Midbrain (tissue), 1 donor: Measurements from ENCODE around the gene AFF1.
"Not testable (repeated sequence)": the region's sequence is repeated elsewhere in the genome, so short reads cannot be mapped to it uniquely, and the experiment has no call there.

Experiments used
- DNase-seq: peaks from one replicate; lab custom pipeline; 2025; lab: John Stamatoyannopoulos, UW

The AFF1 gene

GRCh38 chr4:87081826-87082225 is 147.0 kb downstream of the AFF1 start:
- DNase-seq: no peak

- not testable (repeated sequence) for DNase-seq
Observed at GRCh38 chr4:87085732-87086131, 150.9 kb downstream of the AFF1 start.

- DNase-seq: no peak
Observed at GRCh38 chr4:87086143-87086805, 151.5 kb downstream of the AFF1 start.

DNA sequence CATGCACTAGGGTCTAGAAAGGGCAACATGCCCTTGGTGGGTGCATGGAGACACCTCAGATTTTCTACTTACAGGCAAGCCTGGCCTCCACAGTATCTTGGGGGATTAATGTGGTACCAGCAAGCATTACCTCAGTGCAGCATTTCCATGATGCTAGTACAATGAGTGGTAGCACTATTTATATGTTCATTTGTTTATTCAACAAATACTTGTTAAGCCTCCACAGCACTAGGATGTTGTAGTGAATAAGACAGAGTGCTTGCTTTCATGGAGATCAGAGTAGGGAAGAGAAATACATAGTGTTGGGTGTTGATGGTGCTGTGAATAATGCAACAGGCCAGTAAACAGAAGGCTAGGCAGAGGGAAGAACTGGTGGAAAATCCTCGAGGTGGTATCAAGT is 152.2 kb downstream of the AFF1 start:
- DNase-seq: no peak

- no peak for DNase-seq
Observed at GRCh38 chr4:87087420-87087819, 152.6 kb downstream of the AFF1 start.

DNA sequence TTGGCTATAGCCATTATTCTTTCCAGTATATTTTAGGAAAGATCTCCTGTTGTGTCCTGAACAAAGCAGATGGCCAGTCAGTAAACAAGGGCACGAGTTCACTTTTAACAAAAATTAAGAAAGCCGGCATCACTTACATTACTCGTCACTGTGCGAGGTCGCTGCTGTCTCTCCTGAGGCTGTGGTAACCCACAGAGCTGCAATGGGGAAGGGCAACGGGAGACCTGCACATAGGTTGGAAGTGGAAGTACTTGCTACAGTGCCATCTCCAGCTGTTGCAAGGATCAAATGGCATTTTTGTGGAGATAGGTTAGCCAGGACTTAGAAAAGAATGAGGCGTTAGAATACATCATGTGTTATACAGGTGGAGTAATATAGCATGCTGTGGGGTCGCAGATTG is 153.4 kb downstream of the AFF1 start:
- no peak for DNase-seq

DNA sequence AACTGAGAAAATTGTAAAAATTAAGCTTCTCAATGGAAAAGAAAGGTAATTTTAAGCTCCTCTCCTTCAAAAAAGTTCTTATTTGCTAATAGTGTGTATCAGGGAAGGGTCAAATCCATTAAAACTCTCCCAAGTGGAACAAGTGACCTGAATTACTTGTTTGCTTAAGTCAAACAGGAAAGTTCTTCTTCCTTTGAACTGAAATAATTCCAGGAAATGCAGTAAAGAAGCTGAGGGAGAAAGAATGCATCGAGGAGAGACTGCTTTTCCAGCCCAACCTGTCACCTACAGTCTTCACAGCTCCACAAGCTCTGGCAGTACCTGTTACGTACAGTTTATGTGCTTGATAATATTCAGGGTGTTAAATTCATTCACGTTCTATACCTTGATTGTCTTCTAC is 154.6 kb downstream of the AFF1 start:
- DNase-seq: no peak

DNA sequence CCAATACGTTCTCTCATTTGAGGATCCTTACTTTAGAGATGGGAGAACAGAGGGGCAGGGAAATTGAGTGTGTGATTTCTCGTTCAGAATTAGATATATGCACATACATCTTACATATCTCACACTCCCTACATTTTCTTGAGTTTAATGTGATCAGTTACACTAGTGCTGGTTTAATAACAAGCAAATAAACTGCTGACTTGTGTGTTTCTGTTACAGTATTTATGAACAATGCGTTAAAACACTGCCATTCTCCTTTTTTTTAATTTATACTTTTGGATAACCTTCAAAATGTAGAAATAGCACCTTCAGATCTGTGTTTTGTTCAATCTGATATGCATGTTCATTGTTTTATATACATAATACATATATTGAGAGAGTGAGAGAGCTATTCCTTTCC is 155.5 kb downstream of the AFF1 start:
- DNase-seq: no peak

DNA sequence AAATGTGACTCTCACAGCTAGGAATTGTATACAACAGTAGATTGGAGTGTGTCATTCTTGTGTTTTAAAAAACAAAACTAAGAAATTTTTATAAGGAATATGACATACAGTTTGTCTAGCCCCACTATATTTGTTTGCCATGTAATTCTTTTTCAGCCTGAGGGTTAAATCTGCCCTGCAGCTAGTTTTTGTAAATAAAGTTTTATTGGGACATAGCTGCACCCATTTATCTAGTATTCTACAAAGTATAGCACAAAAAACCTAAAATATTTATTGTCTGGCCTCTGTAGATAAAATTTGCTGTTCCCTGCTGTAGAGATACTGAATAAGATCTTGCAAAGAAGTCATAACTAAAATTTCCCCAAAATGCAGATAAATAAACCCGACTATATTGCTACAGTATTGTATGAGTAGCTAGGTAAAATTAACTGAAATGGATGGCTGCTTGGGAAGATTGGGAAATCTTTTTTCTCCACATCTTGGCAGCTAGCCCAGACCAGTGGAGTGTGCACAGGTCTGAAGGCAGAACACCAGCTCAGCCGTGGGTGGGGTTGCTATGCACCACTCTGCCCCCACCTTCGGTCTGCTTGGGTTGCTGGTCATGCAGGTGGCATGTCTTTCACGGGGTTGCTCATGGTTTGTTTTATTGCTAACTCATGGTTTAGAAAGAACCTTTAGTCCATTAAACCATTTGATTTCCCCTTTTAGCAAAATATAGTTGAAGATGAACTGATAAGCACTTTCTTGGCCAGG is 157.8 kb downstream of the AFF1 start:
- no peak for DNase-seq

- DNase-seq: peak; percentile 71
Observed at GRCh38 chr4:87093443-87094123, 158.8 kb downstream of the AFF1 start.

DNA sequence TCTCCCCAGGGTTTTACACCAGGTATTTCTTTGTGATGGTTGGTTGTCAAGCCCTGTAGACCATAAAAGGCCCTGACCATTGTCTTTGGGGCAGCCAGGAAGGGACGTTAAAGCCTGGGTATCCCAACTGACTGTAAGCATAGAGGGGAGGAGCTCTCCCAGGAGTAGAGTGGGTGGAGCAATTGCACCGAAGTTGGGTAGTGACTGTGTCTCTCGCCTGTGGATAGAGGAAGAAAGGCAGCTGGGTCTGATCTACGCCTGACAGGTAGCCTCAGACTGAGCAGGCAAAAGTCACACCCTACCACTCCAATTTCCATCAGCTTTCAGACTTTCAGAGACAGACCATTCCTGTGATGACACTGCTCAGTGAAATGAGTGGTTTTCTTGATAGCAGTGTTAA is 162.3 kb downstream of the AFF1 start:
- DNase-seq: no peak

DNA sequence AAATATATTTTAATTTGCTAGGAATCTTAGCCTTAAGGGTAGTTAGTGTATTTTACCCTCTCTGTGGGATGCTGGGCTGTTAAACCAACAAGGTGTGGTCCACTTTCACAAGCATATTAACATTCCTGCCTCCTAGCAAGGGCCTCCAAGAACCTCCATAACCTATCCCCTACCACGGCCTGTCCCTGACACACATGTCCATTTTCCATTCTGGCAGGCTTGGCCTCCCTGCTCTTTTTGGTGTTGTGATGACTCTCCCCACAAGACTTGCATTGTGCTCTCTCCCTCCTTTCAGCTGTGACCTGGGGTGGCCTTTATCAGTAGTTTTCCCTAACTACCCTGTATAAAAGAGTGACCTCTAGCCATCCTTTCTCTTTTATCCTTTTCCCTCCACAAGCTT is 165.4 kb downstream of the AFF1 start:
- no peak for DNase-seq

- DNase-seq: no peak
Observed at GRCh38 chr4:87101543-87102199, 166.9 kb downstream of the AFF1 start.

DNA sequence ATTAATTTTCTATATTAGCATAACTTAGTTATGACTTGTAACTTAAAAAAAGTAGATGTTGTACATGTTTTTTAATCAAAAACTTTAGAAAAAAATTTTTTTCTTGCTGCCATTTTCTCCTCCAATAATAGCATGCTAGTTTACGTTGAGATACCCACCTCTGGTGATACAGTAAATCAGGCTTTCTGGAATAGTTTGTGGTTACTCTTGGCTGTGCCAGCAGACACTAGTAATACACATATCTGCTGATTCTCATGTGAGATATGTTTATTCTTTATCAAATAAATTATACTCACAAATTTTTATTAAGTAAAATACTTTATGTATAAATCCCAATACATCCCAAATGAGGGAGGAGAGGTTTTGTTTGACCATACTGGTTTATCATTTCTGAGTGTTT is 168.3 kb downstream of the AFF1 start:
- no peak for DNase-seq

DNA sequence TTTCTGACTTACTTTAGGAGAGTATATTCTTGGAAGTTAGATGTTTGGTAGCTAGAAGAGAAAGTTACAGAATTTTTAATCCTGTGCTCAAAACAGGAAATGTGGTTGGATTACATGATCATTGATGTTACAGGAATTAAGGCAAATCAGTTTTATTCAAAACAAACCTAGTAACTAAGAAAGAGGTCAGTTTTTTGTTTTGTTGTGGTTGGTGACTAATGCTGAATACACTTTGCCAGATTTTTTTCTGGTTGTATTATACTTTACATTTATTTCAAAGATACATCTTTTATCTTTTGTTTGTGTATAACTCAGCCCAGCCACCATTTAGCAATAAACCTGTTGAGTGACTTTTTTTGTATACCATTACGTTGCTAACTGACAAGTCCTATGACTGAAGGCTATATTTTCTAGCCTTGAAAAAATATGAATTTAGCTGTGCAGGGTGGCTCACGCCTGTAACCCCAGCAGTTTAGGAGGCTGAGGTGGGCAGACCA is 168.9 kb downstream of the AFF1 start:
- no peak for DNase-seq

DNA sequence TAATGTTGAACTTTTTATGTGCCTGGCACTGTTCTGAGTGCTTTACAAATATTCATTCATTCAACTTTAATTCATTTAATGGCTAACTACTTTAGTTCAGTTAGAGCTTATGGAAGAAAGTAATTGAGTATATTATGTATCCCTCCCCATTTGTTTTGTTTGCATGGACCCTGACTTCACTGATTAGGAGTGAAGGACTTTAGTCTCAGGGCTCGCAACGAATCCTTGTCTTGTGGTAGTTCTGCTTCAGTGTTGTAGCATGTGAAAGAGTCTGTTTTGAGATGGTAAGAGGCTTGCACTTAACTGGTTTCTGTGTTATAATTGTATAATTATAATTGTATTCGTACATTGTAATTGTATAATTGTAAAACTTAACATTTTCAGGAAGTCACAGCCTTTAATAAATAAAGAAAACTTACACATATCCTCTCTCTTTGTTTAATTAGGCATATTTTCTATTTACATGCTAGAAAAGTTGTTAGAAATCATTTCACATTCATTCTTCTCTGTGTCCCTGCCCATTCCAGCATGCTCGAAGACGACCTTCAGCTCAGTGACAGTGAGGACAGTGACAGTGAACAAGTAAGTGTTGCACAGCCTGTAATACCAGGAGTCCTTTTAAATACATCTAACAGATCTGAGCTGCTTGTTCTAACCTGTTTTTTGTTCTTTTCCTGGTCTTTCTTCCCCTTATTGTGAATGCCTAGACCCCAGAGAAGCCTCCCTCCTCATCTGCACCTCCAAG is 170.5 kb downstream of the AFF1 start:
- DNase-seq: no peak

DNA sequence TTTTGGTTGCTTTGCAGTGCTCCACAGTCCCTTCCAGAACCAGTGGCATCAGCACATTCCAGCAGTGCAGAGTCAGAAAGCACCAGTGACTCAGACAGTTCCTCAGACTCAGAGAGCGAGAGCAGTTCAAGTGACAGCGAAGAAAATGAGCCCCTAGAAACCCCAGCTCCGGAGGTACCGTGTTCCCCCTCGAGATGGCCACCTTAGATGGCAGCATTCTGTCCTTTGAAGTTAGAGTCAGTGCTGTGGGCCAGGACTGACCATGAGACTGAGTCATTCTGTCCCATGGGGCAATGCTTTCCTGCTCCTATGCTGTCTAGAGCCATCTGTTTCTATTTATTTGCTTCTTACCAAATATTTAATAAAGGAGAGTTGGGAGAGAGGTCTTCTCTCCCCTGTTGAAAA is 173.3 kb downstream of the AFF1 start:
- DNase-seq: no peak

DNA sequence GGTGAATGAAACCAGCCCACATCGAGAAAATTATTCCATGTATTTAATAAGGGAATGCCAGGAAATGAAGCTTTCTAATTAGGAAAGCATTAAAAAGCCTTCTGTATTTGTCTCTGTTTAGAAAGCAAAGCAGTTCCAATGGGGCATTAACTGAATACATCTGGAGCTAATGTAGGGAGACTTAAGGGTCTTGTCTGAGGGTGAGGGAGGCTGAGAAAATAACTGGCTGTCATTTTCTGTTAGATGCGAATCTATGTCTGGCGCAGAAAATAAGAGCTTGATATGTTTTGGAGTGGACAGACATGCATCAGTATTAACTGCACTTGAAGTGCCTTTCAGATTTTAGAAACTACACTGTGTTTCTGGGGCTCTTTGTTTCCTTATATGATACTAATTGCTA is 174.3 kb downstream of the AFF1 start:
- DNase-seq: no peak

GRCh38 chr4:87109945-87110344 is 175.1 kb downstream of the AFF1 start:
- DNase-seq: no peak

DNA sequence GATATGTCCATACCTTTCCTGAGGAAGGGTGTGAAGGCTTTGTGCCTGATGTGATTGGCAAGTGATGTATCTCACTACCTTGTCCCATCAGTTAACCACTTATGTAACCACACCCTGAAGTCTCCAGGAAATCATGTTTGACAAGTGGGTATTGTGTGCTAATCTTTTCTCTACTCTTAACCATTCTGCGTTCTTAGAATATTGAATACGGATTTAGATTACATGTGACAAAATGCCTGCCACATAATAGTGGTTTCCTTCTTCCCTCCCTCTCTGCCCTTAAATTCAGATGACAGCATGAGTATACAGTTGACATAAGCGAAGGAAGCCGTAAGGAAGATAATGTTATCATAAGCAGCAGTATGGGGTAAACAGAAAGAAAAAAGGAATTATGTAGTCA is 177.3 kb downstream of the AFF1 start:
- no peak for DNase-seq

DNA sequence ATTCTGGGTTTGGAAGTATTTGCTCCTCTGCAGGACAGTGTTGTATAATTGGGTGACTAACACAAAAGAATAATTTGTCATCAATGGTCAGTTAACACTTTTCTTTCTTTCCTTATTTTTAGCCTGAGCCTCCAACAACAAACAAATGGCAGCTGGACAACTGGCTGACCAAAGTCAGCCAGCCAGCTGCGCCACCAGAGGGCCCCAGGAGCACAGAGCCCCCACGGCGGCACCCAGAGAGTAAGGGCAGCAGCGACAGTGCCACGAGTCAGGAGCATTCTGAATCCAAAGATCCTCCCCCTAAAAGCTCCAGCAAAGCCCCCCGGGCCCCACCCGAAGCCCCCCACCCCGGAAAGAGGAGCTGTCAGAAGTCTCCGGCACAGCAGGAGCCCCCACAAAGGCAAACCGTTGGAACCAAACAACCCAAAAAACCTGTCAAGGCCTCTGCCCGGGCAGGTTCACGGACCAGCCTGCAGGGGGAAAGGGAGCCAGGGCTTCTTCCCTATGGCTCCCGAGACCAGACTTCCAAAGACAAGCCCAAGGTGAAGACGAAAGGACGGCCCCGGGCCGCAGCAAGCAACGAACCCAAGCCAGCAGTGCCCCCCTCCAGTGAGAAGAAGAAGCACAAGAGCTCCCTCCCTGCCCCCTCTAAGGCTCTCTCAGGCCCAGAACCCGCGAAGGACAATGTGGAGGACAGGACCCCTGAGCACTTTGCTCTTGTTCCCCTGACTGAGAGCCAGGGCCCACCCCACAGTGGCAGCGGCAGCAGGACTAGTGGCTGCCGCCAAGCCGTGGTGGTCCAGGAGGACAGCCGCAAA is 179.6 kb downstream of the AFF1 start:
- DNase-seq: no peak
